ENCODE results near the gene ATP6V0A1. TPM values are rescaled to one million over a fixed set of nuclear protein-coding genes. Genes with fewer than 3 reads are reported as not detected.
"Not testable (repeated sequence)": the region's sequence is repeated elsewhere in the genome, so short reads cannot be mapped to it uniquely, and the experiment has no call there.

ATP6V0A1 gene
- total RNA-seq, 4 donors from 2014 or later: 91.8 to 313 (median 115) TPM

GRCh38 chr17:42543190-42544079, 84.8 kb downstream of the ATP6V0A1 start:
- no peaks in the 10 kb centered on the region for H3K9me3 ChIP-seq
- no peak overlapping the region for H3K4me3 ChIP-seq
- TF ChIP-seq POLR2AphosphoS5 (IDR thresholded peaks at IDR 0.05): no peak
- TF ChIP-seq EP300 (IDR thresholded peaks at IDR 0.05; ENCODE audit: low read depth): no peak
- no peak for TF ChIP-seq CTCF (IDR thresholded peaks at IDR 0.05)
- TF ChIP-seq POLR2A (IDR thresholded peaks at IDR 0.05): no peak
- in situ Hi-C loops (cut with MboI; ENCODE audit: low pct_ligation_motif_present in 1 of 4, low pct_unique_long_range_greater_than_20kb in 1 of 4, low sequenced_read_pairs in 3 of 4) (no loop called here), intact Hi-C loops (cut with DNase I; ENCODE audit: low total_unique reads) (no loop called here)
- H3K27me3 ChIP-seq: no peaks in the 10 kb centered on the region
- H3K27ac ChIP-seq: no peak overlapping the region
- H3K4me1 ChIP-seq: peaks cover 5 to 17% (median 13%) of the 10 kb centered on the region in 4 donors
- peaks cover 0 to 4% (median 0%) of the 10 kb centered on the region in 4 donors for H3K36me3 ChIP-seq
- no peak for DNase-seq
- 94% methylated on average over 36 of the region's 39 CpGs; no CpG with 5 or more reads in 1 of the 2 donors for WGBS, 2 donors (ENCODE audit: low coverage in 1 of 2)

GRCh38 chr17:42544874-42545283, 86.2 kb downstream of the ATP6V0A1 start:
- H3K27me3 ChIP-seq: no peaks in the 10 kb centered on the region
- no peaks in the 10 kb centered on the region for H3K9me3 ChIP-seq
- no peak overlapping the region for H3K4me3 ChIP-seq
- in situ Hi-C loops (cut with MboI; ENCODE audit: low pct_ligation_motif_present in 1 of 4, low pct_unique_long_range_greater_than_20kb in 1 of 4, low sequenced_read_pairs in 3 of 4) (no loop called here), intact Hi-C loops (cut with DNase I; ENCODE audit: low total_unique reads) (no loop called here)
- no peak for TF ChIP-seq EP300 (IDR thresholded peaks at IDR 0.05; ENCODE audit: low read depth)
- no peak for TF ChIP-seq POLR2AphosphoS5 (IDR thresholded peaks at IDR 0.05)
- TF ChIP-seq CTCF (IDR thresholded peaks at IDR 0.05): no peak
- TF ChIP-seq POLR2A (IDR thresholded peaks at IDR 0.05): no peak
- H3K36me3 ChIP-seq: peaks cover 0 to 4% (median 0%) of the 10 kb centered on the region in 4 donors
- WGBS, 2 donors (ENCODE audit: low coverage in 1 of 2): 73% methylated on average over 8 of the region's 8 CpGs; no CpG with 5 or more reads in 1 of the 2 donors
- no peak for DNase-seq
- H3K27ac ChIP-seq: no peak overlapping the region
- H3K4me1 ChIP-seq: peaks cover 5 to 25% (median 19%) of the 10 kb centered on the region in 4 donors

- in situ Hi-C loops (cut with MboI; ENCODE audit: low pct_ligation_motif_present in 1 of 4, low pct_unique_long_range_greater_than_20kb in 1 of 4, low sequenced_read_pairs in 3 of 4); H3K4me3 ChIP-seq; DNase-seq; H3K27ac ChIP-seq; H3K9me3 ChIP-seq; H3K27me3 ChIP-seq; intact Hi-C loops (cut with DNase I; ENCODE audit: low total_unique reads); H3K36me3 ChIP-seq: not testable (repeated sequence)
- H3K4me1 ChIP-seq: peaks cover 3 to 23% (median 18%) of the 10 kb centered on the region in 4 donors
- WGBS, 2 donors (ENCODE audit: low coverage in 1 of 2): 85% methylated on average over 7 of the region's 9 CpGs; no CpG with 5 or more reads in 1 of the 2 donors
These were observed 87.3 kb downstream of the ATP6V0A1 start for GRCh38 chr17:42545755-42546505.

GRCh38 chr17:42547001-42547461, 88.4 kb downstream of the ATP6V0A1 start:
- H3K9me3 ChIP-seq: no peaks in the 10 kb centered on the region
- no peak for TF ChIP-seq EP300 (IDR thresholded peaks at IDR 0.05; ENCODE audit: low read depth)
- TF ChIP-seq POLR2A (IDR thresholded peaks at IDR 0.05): no peak
- no peak for TF ChIP-seq CTCF (IDR thresholded peaks at IDR 0.05)
- TF ChIP-seq POLR2AphosphoS5 (IDR thresholded peaks at IDR 0.05): no peak
- peaks cover 0 to 13% (median 10%) of the 10 kb centered on the region in 4 donors for H3K4me1 ChIP-seq
- WGBS, 2 donors (ENCODE audit: low coverage in 1 of 2): 94% methylated on average over 21 of the region's 23 CpGs; no CpG with 5 or more reads in 1 of the 2 donors
- H3K27ac ChIP-seq: no peak overlapping the region
- intact Hi-C loops (cut with DNase I; ENCODE audit: low total_unique reads): no loop called here
- no peak overlapping the region for H3K4me3 ChIP-seq
- peaks cover 0 to 4% (median 0%) of the 10 kb centered on the region in 4 donors for H3K36me3 ChIP-seq
- no peak for DNase-seq
- in situ Hi-C loops (cut with MboI; ENCODE audit: low pct_ligation_motif_present in 1 of 4, low pct_unique_long_range_greater_than_20kb in 1 of 4, low sequenced_read_pairs in 3 of 4): no loop called here
- no peaks in the 10 kb centered on the region for H3K27me3 ChIP-seq
